Liver (tissue), 9 donors: ENCODE measurements around the gene FRMD4A. TPM values are rescaled to one million over a fixed set of nuclear protein-coding genes. Genes with fewer than 3 reads are reported as not detected.

Source experiments
- DNase-seq: peaks from one replicate; pipeline ENCODE4 v3.0.0-alpha.2; 2017; ENCODE audit warnings: low spot score
- H3K27ac ChIP-seq, 2 donors: one replicate each; pipeline ENCODE4 v1.7.0; 2013; ENCODE audit warnings: inconsistent platforms in 2 of 2, low read length in 2 of 2, control low read depth in 1 of 2, low read depth in 1 of 2, mild to moderate bottlenecking in 1 of 2
- H3K27me3 ChIP-seq, 4 donors: one replicate each; pipeline versions ENCODE4 v1.6.1 to v1.7.0; 2013; ENCODE audit warnings: low read length in 3 of 4, inconsistent platforms in 1 of 4, mild to moderate bottlenecking in 1 of 4, moderate library complexity in 1 of 4; ENCODE audit not compliant: control insufficient read depth in 4 of 4, insufficient read depth in 4 of 4
- H3K36me3 ChIP-seq, 4 donors: one replicate each; pipeline versions ENCODE4 v1.6.1 to v1.7.0; 2013; ENCODE audit warnings: low read length in 3 of 4, mild to moderate bottlenecking in 3 of 4, low read depth in 1 of 4, moderate library complexity in 1 of 4; ENCODE audit not compliant: control insufficient read depth in 4 of 4, insufficient read depth in 3 of 4
- H3K4me1 ChIP-seq, 4 donors: one replicate each; pipeline versions ENCODE4 v1.6.1 to v1.7.0; 2013; ENCODE audit warnings: low read length in 3 of 4, mild to moderate bottlenecking in 3 of 4, moderate library complexity in 1 of 4; ENCODE audit not compliant: control insufficient read depth in 4 of 4, insufficient read depth in 4 of 4
- H3K4me3 ChIP-seq, 3 donors: one replicate each; pipeline versions ENCODE4 v1.6.1 to v1.7.0; 2013; ENCODE audit warnings: low read length in 3 of 3, control low read depth in 1 of 3, low read depth in 1 of 3, mild to moderate bottlenecking in 1 of 3
- H3K9ac ChIP-seq, 2 donors: one replicate each; pipeline ENCODE4 v1.7.0; 2013; ENCODE audit warnings: low read length in 2 of 2, mild to moderate bottlenecking in 2 of 2, moderate library complexity in 2 of 2, control low read depth in 1 of 2, low read depth in 1 of 2
- H3K9me3 ChIP-seq, 4 donors: one replicate each; pipeline versions ENCODE4 v1.6.1 to v1.7.0; 2013; ENCODE audit warnings: low read length in 3 of 4; ENCODE audit not compliant: control insufficient read depth in 4 of 4
- FOXA1 ChIP-seq: IDR thresholded peaks from 2 replicates; pipeline ENCODE4 v1.6.1; 2016; ENCODE audit warnings: antibody characterized with exemption
- FOXA2 ChIP-seq: IDR thresholded peaks from 2 replicates; pipeline ENCODE4 v1.6.1; 2016; ENCODE audit warnings: antibody characterized with exemption
- GABPA ChIP-seq, 2 donors: IDR thresholded peaks in 1 of 2; conservative IDR thresholded peaks in 1 of 2; 2 replicates each; pipeline ENCODE4 v1.6.1; 2016; ENCODE audit warnings: antibody characterized with exemption in 2 of 2, mild to moderate bottlenecking in 1 of 2, moderate library complexity in 1 of 2
- HNF4A ChIP-seq, 2 donors: conservative IDR thresholded peaks; 2 replicates each; pipeline ENCODE4 v1.6.1; 2016; ENCODE audit warnings: antibody characterized with exemption in 2 of 2, mild to moderate bottlenecking in 2 of 2
- HNF4G ChIP-seq: IDR thresholded peaks from 2 replicates; pipeline ENCODE4 v1.6.1; 2016; ENCODE audit warnings: antibody characterized with exemption
- JUND ChIP-seq, 2 donors: IDR thresholded peaks; 2 replicates each; pipeline ENCODE4 v1.6.1; 2016; ENCODE audit warnings: antibody characterized with exemption in 2 of 2
- NR2F2 ChIP-seq: IDR thresholded peaks from 2 replicates; pipeline ENCODE4 v1.6.1; 2016; ENCODE audit warnings: antibody characterized with exemption
- RAD21 ChIP-seq, 2 donors: IDR thresholded peaks; 2 replicates each; pipeline ENCODE4 v1.6.1; 2016; ENCODE audit warnings: antibody characterized with exemption in 2 of 2, mild to moderate bottlenecking in 2 of 2
- RXRA ChIP-seq, 2 donors: IDR thresholded peaks; 2 replicates each; pipeline ENCODE4 v1.6.1; 2017 to 2018; ENCODE audit warnings: antibody characterized with exemption in 2 of 2, mild to moderate bottlenecking in 1 of 2
- SP1 ChIP-seq: IDR thresholded peaks from 2 replicates; pipeline ENCODE4 v1.6.1; 2018; ENCODE audit warnings: antibody characterized with exemption, mild to moderate bottlenecking
- TAF1 ChIP-seq: conservative IDR thresholded peaks from 2 replicates; pipeline ENCODE4 v1.6.1; 2016; ENCODE audit warnings: antibody characterized with exemption, mild to moderate bottlenecking
- YY1 ChIP-seq: IDR thresholded peaks from 2 replicates; pipeline ENCODE4 v1.6.1; 2016; ENCODE audit warnings: antibody characterized with exemption, mild to moderate bottlenecking
- WGBS: extraction: QIAGEN DNeasy Blood & Tissue Kit; methylation state at CpG from one replicate; pipeline ENCODE4 v1.1.7; 2013; 5-methylcytosine and 5-hydroxymethylcytosine counted together
- polyA plus RNA-seq, 2 donors: library from polyadenylated mRNA; stranded (reverse) in 1 of 2; unstranded in 1 of 2; fragments of 200-250 nt in 1 of 2; fragments of >200 nt in 1 of 2; fragmentation: Nextera tagmentation in 1 of 2; extraction: Ambion mirVana in 1 of 2; gene quantifications; one replicate each; pipeline versions ENCODE4 v1.2.1 to v1.2.3, GENCODE V29; 2013 to 2015
- total RNA-seq, 2 donors: library from RNA; depleted of rRNA; stranded (reverse); fragments of >200 nt; gene quantifications; one replicate each; pipeline ENCODE4 v1.2.3, GENCODE V29; 2014
- TF ChIP-seq, protein P1 (sequence below): IDR thresholded peaks from 2 replicates; pipeline ENCODE4 v1.6.1; 2016; ENCODE audit warnings: antibody characterized with exemption
- TF ChIP-seq, protein P2 (sequence below): fragments of 150-350 bp; IDR thresholded peaks from 2 replicates; pipeline ENCODE4 v1.5.1; 2017; ENCODE audit warnings: improper control_type of control experiment, low read depth, low read length; ENCODE audit not compliant: missing input control
- TF ChIP-seq, protein P3 (sequence below): IDR thresholded peaks from 2 replicates; pipeline ENCODE4 v1.6.1; 2016; ENCODE audit warnings: antibody characterized with exemption
- donor health status: healthy.
- donor health status: healthy.
- donor health status: healthy.
- donor health status: healthy.
- donor health status: healthy.

FRMD4A gene
- total and polyA plus RNA-seq, 4 donors = 8.2 to 34.3 (median 13.1) TPM

DNA sequence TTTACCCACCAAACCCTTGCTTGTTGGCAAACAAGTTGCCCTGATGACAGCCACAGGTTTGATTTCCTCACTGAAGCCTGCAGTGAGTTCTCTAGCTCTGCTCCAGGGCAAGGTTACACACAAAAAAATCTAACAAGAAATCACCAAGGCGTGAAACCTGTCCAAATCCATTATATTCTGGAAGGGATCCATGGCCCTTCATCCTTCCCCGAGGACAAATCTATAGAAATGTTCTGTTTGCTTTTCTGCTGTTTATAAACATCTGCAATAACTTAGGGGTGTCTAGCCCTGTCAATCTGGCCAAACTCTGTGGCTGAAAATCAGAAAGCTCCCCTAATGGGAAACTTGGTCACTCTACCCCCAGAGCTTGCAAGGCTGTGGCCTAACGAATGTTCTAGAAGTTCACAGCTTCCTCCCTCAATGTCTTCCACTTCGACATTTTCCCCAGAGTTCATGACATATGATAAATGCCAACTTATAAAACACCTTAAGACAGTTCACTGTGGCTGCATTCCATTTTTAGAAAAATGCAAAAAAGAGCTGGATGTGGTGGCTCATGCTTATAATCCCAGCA lies 579.4 kb downstream of the FRMD4A start:
- H3K9ac ChIP-seq = no peak overlapping the region
- no peak overlapping the region for H3K4me3 ChIP-seq
- H3K9me3 ChIP-seq = no peaks in the 10 kb centered on the region
- no peak overlapping the region for H3K27ac ChIP-seq
- no peaks in the 10 kb centered on the region for H3K27me3 ChIP-seq
- 82% methylated on average over 4 of the region's 4 CpGs for WGBS
- no peak for TF ChIP-seq FOXA2
- TF ChIP-seq RAD21 (IDR thresholded peaks at IDR 0.05) = no peak
- no peak for TF ChIP-seq HNF4A (conservative IDR thresholded peaks at IDR 0.05)
- TF ChIP-seq NR2F2 = no peak
- no peak for TF ChIP-seq RXRA (IDR thresholded peaks at IDR 0.05)
- no peak for TF ChIP-seq TAF1
- TF ChIP-seq HNF4G = no peak
- no peak for TF ChIP-seq JUND (IDR thresholded peaks at IDR 0.05)
- TF ChIP-seq GABPA (IDR thresholded peaks at IDR 0.05 in 1 of 2, conservative IDR thresholded peaks at IDR 0.05 in 1 of 2) = no peak
- TF ChIP-seq, protein P1, sequence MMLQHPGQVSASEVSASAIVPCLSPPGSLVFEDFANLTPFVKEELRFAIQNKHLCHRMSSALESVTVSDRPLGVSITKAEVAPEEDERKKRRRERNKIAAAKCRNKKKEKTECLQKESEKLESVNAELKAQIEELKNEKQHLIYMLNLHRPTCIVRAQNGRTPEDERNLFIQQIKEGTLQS = no peak
- TF ChIP-seq, protein P2, sequence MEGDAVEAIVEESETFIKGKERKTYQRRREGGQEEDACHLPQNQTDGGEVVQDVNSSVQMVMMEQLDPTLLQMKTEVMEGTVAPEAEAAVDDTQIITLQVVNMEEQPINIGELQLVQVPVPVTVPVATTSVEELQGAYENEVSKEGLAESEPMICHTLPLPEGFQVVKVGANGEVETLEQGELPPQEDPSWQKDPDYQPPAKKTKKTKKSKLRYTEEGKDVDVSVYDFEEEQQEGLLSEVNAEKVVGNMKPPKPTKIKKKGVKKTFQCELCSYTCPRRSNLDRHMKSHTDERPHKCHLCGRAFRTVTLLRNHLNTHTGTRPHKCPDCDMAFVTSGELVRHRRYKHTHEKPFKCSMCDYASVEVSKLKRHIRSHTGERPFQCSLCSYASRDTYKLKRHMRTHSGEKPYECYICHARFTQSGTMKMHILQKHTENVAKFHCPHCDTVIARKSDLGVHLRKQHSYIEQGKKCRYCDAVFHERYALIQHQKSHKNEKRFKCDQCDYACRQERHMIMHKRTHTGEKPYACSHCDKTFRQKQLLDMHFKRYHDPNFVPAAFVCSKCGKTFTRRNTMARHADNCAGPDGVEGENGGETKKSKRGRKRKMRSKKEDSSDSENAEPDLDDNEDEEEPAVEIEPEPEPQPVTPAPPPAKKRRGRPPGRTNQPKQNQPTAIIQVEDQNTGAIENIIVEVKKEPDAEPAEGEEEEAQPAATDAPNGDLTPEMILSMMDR = no peak
- TF ChIP-seq YY1 = no peak
- peaks cover 0 to 15% (median 9%) of the 10 kb centered on the region in 4 donors for H3K4me1 ChIP-seq
- peaks cover 0 to 2% (median 0%) of the 10 kb centered on the region in 4 donors for H3K36me3 ChIP-seq
- DNase-seq = no peak

DNA sequence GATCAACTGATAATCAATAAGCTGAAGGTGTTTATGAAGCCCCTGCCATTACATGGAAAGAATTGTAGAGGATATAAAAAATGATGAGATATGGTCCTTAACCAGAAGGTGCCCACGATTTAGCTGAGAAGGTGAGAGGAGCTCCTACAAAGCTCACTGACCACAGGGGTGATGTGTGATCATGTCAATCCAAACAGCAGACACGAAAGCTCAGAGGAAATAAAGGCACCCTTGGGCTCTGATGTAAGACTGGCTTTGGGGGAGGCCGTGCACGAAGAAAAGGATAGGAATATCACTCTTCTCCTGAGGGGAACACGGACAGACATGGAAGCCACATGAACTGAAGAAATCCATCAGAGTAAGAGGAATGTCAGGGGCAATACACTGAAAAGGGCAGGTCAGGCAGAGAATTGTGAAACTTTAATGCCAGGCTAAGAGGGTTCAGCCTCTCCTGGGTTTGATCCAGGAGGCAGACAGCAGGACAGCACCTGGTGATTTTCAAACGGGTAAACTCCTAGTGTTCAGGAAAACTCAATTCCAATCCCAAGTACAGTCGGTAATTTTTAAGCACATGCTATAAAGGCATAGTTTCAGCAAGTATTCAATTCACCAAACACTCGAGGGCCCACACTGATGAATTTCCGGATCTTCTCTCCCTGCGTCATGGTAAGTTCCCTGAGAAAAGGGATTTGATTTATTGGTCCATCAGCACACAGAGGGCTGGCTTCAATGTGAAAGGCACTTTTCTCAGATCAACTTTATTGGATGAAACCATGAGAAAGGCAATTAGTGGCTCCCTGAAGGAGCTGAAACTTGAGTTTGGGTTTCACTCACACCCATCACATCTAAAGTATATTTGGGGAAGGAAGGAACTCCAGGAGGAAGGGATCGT lies 580.2 kb downstream of the FRMD4A start:
- WGBS = 63% methylated on average over 11 of the region's 11 CpGs
- DNase-seq = no peak
- peak; percentile 64 to 67 for TF ChIP-seq HNF4A (conservative IDR thresholded peaks at IDR 0.05)
- TF ChIP-seq YY1 = peak; percentile 25
- TF ChIP-seq GABPA (IDR thresholded peaks at IDR 0.05 in 1 of 2, conservative IDR thresholded peaks at IDR 0.05 in 1 of 2) = no peak
- TF ChIP-seq RAD21 (IDR thresholded peaks at IDR 0.05) = peak in 1 of 2 donors; percentile 43
- TF ChIP-seq JUND (IDR thresholded peaks at IDR 0.05) = no peak
- TF ChIP-seq FOXA1 = no peak
- TF ChIP-seq, protein P3, sequence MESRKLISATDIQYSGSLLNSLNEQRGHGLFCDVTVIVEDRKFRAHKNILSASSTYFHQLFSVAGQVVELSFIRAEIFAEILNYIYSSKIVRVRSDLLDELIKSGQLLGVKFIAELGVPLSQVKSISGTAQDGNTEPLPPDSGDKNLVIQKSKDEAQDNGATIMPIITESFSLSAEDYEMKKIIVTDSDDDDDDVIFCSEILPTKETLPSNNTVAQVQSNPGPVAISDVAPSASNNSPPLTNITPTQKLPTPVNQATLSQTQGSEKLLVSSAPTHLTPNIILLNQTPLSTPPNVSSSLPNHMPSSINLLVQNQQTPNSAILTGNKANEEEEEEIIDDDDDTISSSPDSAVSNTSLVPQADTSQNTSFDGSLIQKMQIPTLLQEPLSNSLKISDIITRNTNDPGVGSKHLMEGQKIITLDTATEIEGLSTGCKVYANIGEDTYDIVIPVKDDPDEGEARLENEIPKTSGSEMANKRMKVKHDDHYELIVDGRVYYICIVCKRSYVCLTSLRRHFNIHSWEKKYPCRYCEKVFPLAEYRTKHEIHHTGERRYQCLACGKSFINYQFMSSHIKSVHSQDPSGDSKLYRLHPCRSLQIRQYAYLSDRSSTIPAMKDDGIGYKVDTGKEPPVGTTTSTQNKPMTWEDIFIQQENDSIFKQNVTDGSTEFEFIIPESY = no peak
- TF ChIP-seq FOXA2 = no peak
- TF ChIP-seq HNF4G = no peak
- TF ChIP-seq, protein P1 = no peak
- TF ChIP-seq RXRA (IDR thresholded peaks at IDR 0.05) = peak; percentile 82 to 90
- TF ChIP-seq, protein P2 = no peak
- TF ChIP-seq SP1 = peak; percentile 40
- Histone ChIP-seq H3K27ac (no peak overlapping the region), H3K27me3 (no peaks in the 10 kb centered on the region), H3K9me3 (no peaks in the 10 kb centered on the region), H3K4me1 (peaks cover 0 to 15% (median 9%) of the 10 kb centered on the region in 4 donors), H3K9ac (no peak overlapping the region), H3K36me3 (peaks cover 0 to 2% (median under 1%) of the 10 kb centered on the region in 4 donors), H3K4me3 (no peak overlapping the region)
